ENCODE measurements around the gene EIF3B. TPM values are rescaled to one million over a fixed set of nuclear protein-coding genes. Genes with fewer than 3 reads are reported as not detected.
"Not testable (repeated sequence)": the region's sequence is repeated elsewhere in the genome, so short reads cannot be mapped to it uniquely, and the experiment has no call there.

EIF3B gene
- polyA plus RNA-seq, 10 donors: 85.0 to 115 (median 100.0) TPM

GRCh38 chr7:2398506-2398905 is 43.9 kb downstream of the EIF3B start:
- DNase-seq: no peak

- peak; percentile 73 to 97 (median 85) for DNase-seq
Observed at GRCh38 chr7:2399848-2400587, 45.4 kb downstream of the EIF3B start.

DNA sequence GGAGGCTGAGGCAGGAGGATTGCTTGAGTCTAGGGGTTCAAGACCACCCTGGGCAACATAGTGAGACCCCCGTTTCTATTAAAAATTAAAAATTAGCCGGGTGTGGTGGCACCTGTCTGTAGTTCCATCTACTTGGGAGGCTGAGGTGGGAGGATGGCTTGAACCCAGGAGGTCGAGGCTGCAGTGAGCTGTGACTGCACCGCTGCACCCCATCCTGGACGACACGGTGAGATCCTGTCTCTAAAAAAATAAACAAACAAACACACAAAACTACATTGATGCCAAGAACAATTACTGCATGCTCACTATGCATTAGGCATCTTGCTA is 48.0 kb downstream of the EIF3B start:
- DNase-seq: no peak

DNA sequence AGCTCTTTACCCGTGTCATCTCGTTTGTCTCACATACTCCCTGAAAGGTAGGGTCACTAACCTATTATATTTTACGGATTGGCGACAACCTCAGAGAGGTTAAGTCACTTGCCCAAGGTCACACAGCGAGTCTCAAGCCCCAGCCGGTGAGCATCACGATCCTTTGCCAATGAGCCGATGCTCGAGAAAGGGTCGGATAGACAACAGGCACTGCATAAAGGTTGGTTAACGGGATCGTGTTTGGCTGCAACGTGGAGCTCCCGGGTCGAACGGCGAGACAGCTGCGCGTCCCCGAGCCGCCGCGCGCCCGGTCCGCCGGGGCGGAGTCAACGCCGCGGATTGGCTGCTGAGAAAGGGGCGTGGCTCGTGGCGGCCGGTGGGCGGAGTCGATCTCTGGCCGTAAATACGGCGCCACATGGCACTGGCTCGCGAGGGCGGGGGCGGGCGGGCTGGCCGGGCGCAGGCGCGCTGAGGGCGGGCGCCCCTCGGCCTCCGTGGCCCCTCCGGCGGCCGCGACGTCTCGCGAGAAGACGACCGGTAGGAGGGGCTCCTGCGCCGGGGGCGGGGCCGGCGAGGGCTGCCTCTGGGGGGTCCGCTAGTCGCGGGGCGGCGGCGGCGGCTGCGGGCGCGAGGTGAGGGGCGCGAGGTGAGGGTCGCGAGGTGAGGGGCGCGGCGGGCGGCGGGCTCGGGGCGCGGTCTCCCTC is 48.5 kb downstream of the EIF3B start, which contains the start of gene CHST12:
Gene CHST12, plus strand, starts transcription at position 598 of the 704 bp plus-strand sequence. CDS start 29,029 bp downstream, outside the sequence.
- DNase-seq: peak; percentile 94 to 98 (median 96)

- peak; percentile 10 to 71 (median 28) for DNase-seq
Observed at GRCh38 chr7:2403718-2404648, 49.4 kb downstream of the EIF3B start.

GRCh38 chr7:2404714-2405119 is 50.1 kb downstream of the EIF3B start:
- no peak for DNase-seq

- no peak for DNase-seq
Observed at GRCh38 chr7:2405201-2405600, 50.6 kb downstream of the EIF3B start.

- DNase-seq: no peak
Observed at GRCh38 chr7:2405601-2406345, 51.1 kb downstream of the EIF3B start.

GRCh38 chr7:2409745-2410414 is 55.3 kb downstream of the EIF3B start:
- DNase-seq: no peak

DNA sequence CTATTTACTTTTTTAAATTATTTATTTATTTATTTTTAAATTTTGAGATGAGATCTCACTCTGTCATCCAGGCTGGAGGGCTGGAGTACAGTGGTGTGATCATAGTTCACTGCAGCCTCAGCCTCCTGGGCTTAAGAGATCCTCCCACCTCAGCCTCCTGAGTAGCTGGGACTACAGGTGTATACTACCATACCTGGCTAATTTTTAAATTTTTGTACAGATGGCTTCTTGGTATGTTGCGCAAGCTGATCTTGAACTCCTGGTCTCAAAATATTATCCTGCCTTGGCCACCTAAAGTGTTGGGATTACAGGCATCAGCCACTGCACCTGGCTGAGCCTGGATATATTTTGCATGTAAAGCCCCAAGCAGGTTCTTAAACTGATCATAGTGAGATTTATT is 56.4 kb downstream of the EIF3B start:
- DNase-seq: no peak

DNA sequence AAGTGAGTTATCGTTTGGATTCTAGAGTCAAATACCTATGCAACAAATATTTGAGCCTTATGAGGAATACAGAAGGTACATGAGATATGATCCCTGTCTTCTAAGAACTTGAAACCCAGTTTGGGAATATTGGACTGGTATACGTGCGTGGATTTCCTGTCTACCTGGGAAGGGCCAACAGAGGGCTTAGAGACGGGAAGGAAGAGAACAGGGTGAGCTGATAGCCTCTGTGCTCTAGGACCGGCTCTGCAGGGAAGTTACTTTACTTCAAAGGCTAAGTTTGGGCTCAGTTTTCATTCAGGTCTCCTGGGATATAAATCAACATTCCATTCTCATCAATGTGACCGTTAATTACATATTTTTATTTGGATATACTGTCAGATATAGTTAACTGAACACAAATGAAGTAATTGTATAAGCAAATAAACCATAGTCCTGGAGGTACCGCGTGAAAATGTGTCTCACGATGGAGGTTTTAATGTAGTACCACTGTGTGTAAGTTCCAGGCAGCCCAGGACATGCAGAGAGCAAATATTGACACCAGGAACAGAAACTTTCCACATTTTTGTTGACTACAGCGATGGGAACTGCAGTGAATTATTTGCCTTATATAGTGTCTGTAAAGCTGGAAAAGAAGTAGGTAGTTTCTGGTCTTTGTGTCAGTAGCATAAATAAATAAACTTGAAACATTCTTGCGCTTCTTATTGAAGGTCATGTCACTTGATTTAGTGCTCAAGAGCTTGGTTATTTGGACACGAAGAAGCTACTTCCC is 57.4 kb downstream of the EIF3B start:
- DNase-seq: no peak

DNA sequence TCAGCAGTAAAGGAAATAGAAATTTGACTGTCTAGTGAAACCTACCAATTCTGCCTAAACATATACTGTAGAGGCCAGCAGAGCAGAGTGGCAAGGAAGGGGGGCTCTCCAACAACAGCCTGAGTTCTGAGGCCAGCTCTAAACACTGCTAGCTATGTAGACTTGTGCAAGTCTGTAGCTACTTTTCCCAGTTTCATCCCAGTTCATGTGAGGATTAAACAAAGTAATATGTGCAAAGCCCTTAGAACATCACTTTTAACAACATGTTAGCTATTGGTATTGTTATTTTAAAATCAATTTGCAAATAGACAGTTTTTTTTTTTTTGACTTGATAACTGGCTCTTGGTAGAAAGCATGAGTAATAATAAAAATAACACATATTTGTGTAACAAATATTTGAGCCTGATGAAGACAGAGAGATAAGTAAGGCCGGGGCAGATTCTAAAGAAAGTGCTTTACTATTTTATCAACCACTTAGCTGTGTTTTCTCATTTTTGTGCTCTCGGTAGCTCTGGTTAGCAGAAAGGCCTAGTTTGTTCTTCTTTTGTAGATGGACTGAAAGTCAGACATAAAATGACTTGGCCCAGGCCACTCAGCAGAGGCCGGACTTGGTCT is 58.1 kb downstream of the EIF3B start:
- DNase-seq: no peak

DNA sequence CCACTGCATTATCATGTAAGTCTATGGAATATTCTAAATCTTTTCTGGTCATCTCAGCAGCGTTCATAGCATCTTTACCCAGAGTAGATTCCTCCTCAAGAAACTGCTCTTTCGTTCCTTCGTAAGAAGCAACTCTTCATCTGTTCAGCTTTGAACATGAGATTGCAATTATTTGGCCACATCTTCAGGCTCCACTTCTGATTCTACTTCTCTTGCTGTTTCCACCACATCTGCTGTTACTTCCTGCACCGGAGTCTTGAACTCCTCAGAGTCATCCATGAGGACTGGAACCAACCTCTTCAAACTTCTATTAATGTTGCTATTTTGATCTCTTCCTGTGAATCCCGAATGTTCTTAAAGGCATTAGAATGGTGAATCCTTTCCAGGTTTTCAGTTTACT is 61.4 kb downstream of the EIF3B start:
- no peak for DNase-seq

DNA sequence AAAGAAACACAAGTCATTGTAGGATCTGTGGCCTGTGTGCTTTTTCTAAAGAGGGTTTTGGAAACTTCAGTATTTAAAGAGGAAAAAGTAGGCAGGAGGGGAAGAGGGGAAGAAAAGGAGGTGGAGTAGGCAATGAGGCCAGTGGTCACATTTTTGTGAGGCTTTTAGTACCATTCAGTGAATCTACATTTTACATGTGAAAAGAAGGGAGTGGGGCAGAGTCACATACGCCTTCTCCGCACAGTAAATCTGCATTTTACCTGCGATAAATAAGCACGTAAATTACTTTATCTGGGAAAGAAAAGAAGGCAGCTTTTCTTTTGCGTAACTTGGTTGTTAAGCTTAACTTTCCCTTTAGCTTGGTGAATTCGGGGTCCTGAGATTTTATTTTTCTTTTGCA is 62.0 kb downstream of the EIF3B start:
- no peak for DNase-seq

GRCh38 chr7:2417178-2417577 is 62.6 kb downstream of the EIF3B start:
- not testable (repeated sequence) for DNase-seq

- DNase-seq: no peak
Observed at GRCh38 chr7:2417981-2418481, 63.4 kb downstream of the EIF3B start.

- no peak for DNase-seq
Observed at GRCh38 chr7:2420216-2420933, 65.7 kb downstream of the EIF3B start.

DNA sequence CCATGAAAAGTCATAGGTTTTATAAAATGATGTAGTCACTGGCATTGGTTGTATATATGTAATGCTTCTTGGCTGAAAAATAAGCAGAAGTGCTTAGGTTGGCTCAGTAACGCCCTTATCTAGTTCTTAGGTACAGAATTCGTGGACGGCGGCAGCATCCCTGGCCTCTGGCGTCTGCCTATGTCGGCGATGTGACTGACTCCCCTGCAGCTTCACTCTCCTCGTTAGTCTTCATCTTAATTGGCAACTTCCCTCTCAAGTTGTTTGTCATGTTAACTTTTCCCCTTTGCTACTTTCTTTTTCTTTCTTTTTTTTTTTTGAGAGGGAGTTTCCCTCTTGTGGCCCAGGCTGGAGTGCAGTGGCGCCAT is 67.3 kb downstream of the EIF3B start:
- no peak for DNase-seq

DNA sequence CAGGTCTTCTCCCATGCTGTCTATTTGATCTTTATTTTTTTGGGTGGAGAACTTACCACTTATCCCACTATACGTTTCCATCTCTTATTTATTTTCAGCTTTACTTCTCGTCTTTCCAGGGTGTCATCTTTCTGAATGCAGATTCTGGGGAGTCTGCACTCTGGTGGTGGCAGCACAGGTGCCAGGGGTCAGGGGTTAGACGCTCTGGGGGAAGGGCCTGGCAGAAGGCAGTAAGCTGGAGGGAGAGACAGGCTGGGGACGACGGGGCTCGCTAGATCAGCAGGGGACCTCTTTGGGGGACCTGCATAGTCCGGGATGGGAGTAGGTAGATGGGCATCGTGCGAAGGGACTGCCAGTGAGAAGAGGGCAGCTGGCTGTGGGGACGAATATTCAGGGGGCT is 71.1 kb downstream of the EIF3B start:
- DNase-seq: no peak
